ENCODE data around the gene WDR47.

GRCh38 chr1:108955881-108956280 lies 86.0 kb downstream of the WDR47 start:
- no peak for TF ChIP-seq SIX5 (IDR thresholded peaks at IDR 0.05; ENCODE audit: low read depth, low read length)
- TF ChIP-seq CTCF (IDR thresholded peaks at IDR 0.05; ENCODE audit: control extremely low read depth in 1 of 3, insufficient read depth in 1 of 3, low read depth in 1 of 3, low read length in 3 of 3), result no peak
- no peak for TF ChIP-seq TCF12 (IDR thresholded peaks at IDR 0.05; ENCODE audit: low read depth, low read length)
